ENCODE data around the gene LRRC3.
"Not testable (repeated sequence)": the region's sequence is repeated elsewhere in the genome, so short reads cannot be mapped to it uniquely, and the experiment has no call there.

The LRRC3 gene

DNA sequence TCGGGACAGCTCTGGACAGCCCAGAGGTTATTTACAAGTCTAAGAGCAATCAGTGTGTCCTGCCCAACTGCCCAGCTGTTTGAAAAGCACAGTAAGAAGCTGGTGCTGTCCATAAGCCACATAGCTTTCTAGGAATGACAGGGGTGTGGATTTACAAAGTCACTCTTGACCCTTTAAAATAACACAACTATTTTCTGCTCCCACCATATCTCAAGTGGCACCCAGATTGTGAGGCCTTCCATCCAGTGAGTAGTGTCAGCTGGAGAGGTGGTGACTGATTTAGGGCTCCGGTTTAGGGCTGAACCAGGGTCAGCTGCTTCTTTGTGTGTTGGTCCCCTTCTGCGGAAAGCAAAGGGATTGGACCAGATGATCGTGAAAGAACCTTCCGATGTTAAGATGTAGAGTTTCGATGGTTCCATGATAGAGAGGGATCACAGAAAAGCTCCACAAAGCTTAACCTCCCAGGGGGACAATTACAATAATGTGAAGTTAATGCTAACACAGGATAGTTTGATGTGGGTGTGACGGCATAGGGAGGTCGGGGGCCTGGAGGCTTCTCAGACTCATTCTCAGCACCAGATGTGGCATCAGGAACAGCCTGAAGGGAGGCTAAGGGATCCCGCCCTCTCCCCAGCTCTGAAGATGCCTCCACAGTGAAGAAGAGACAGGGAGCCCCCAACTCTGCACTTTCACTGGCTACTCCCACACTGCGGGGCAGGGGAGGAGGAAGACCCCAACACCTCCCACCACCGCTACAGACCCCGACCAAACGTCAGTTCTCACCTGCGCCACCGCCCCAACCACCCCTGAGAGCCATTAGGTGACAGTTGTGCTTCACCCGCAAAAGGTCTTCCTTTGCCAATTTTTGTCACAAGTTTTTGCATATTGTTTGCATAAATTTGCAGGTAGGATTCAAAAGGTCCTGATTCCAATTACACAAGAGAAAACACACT is 40.6 kb downstream of the LRRC3 start:
- DNase-seq: no peak

- DNase-seq: peak in 2 of 56 donors; percentile 7 to 9
Measured at GRCh38 chr21:44496564-44497550, 41.5 kb downstream of the LRRC3 start.

DNA sequence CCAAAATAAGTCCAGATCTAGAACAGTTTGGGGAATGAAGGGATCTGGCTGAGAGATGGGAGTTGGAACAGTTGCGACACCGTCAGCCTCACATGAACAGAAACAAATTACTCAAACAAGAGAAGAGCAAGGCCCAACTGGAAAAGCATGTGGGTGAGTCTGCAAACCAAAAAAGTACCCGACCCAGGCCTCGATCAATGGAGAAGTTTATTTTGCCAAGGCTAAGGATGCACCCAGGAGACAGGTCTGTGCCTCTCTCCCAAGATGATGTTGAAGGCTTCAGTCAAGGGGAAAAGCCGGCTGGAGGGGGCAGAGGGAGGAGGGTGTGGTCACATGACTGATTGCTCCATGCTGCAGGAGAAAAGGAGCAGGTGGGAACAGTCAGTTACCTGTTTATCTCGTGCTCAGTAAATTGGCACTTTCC is 42.4 kb downstream of the LRRC3 start:
- DNase-seq: no peak

GRCh38 chr21:44498280-44499210 is 43.2 kb downstream of the LRRC3 start:
- no peak for DNase-seq

GRCh38 chr21:44499211-44499560 is 43.9 kb downstream of the LRRC3 start:
- DNase-seq: no peak

DNA sequence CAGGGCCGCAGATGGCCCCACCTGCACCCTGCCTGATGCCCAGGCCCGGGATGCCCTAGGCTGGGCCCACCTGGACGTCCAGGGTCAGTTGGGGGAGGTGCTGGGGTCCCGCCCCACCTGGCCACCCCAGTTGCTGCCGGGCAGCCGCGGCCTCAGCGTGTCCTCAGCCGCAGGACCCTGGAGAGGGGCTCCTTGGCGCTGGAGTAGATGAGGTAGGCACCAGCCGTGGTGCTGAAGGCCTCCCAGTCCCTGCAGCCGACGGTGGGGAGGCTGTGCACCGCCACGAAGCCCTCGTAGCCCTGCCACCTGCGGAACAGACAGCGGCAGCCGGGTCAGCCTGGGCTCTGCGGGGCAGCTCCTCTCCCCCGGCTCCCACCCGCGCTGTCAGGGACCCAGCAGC is 44.3 kb downstream of the LRRC3 start:
- no peak for DNase-seq

DNA sequence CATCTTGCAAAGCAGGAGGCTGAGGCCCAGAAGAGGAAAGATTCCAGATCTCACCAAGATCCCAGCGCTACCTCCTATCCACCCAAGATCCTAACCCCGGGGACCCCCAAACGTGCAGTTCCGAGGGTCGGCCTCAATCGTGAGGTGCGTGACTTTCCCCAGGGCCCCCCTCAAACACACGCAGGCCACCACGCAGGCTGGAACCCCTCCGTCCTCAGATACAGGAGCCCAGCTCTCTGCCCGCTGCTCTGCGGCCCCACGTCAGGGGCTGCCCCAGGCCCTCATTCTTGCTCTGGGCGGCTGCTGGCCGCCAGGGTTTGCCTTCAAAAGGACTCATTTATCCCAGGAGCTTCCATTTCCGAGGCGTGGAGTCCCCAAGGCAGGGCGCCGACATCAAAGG is 44.8 kb downstream of the LRRC3 start:
- no peak for DNase-seq

GRCh38 chr21:44502171-44502958 is 47.1 kb downstream of the LRRC3 start:
- no peak for DNase-seq

DNA sequence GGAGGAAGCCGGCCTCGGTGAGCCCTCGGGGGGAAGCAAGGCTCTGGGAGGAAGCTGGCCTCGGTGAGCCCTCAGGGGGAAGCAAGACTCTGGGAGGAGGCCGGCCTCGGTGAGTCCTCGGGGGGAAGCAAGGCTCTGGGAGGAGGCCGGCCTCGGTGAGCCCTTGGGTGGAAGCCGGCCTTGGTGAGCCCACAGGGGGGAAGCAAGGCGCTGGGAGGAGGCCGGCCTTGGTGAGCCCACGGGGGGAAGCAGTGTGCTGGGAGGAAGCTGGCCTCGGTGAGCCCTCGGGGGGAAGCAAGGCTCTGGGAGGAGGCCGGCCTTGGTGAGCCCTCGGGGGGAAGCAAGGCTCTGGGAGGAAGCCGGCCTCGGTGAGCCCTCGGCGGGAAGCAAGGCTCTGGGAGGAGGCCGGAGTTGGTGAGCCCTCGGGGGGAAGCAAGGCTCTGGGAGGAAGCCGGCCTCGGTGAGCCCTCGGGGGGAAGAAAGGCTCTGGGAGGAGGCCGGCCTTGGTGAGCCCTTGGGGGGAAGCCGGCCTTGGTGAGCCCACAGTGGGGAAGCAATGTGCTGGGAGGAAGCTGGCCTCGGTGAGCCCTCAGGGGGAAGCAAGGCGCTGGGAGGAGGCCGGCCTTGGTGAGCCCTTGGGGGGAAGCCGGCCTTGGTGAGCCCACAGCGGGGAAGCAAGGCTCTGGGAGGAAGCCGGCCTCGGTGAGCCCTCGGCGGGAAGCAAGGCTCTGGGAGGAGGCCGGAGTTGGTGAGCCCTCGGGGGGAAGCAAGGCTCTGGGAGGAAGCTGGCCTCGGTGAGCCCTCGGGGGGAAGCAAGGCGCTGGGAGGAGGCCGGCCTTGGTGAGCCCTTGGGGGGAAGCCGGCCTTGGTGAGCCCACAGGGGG is 47.9 kb downstream of the LRRC3 start:
- DNase-seq: not testable (repeated sequence)

DNA sequence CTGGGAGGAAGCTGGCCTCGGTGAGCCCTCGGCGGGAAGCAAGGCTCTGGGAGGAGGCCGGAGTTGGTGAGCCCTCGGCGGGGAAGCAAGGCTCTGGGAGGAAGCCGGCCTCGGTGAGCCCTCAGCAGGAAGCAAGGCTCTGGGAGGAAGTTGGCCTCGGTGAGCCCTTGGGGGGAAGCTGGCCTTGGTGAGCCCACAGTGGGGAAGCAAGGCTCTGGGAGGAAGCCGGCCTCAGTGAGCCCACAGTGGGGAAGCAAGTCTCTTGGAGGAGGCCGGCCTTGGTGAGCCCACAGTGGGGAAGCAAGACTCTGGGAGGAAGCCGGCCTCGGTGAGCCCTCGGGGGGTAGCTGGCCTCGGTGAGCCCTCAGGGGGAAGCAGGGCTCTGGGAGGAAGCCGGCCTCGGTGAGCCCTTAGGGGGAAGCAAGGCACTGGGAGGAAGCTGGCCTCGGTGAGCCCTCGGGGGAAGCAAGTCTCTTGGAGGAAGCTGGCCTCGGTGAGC is 48.6 kb downstream of the LRRC3 start:
- no peak for DNase-seq

- no peak for DNase-seq
Measured at GRCh38 chr21:44505673-44506278, 50.5 kb downstream of the LRRC3 start.

- no peak for DNase-seq
Measured at GRCh38 chr21:44506279-44507255, 51.3 kb downstream of the LRRC3 start.

GRCh38 chr21:44507673-44508425 is 52.5 kb downstream of the LRRC3 start:
- no peak for DNase-seq

- no peak for DNase-seq
Measured at GRCh38 chr21:44508426-44508710, 53.1 kb downstream of the LRRC3 start.

DNA sequence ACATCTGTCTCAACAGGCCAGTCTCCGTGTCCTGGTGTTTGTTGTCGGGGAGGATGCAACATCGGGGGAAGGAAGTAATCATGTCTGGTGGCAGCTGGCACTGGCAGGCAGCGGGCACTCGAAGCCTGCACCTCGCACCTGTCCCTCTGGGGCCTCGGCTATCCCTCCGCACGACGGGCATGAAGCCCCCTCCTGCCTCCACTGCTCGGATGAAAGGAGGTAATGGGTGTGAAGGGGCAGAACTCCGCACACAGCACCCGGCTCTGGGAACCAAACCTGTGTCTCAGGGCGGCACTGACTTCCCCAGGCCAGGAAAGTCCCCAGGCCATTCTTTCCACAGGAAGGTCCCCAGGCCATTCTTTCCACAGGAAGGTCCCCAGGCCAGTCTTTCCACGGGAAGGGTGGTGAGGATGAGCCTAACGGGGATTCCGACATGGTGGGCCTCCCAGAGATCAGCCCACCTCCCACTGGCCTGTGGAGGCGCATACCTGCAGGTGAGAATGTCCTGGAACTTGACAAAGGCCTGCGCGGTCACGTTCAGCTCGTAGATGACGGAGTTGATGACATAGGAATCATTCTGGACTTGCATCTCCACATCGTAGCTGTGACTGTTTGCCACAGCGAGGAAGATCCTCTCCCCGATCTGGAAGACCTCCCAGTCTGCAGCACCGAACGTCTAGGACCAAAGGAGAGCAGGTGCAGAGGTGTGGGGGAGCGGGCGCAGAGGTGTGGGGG is 53.6 kb downstream of the LRRC3 start:
- no peak for DNase-seq

- peak in 7 of 56 donors; percentile 4 to 56 (median 17) for DNase-seq
Measured at GRCh38 chr21:44509539-44509938, 54.2 kb downstream of the LRRC3 start.
